H9 (cell line): ENCODE measurements around the gene GPR89B. TPM values are rescaled to one million over a fixed set of nuclear protein-coding genes. Genes with fewer than 3 reads are reported as not detected.

ENCODE experiments used
- total RNA-seq: library from RNA; stranded (reverse); gene quantifications from 2 replicates; pipeline ENCODE4 v1.2.1, GENCODE V29; 2021

The GPR89B gene
- total RNA-seq, 1 experiment from 2014 or later, result 15.1 TPM

Other genes with a start within 250 kb of the GPR89B start
- 0.33 and 0.39 TPM in 2 replicates for gene GJA5, start 167.8 kb upstream of the GPR89B start, total RNA-seq
- not detected in 2 replicates for gene GJA8, start 25.6 kb upstream of the GPR89B start, total RNA-seq
- 9.0 and 9.2 TPM in 2 replicates for gene NBPF11, start 223.9 kb downstream of the GPR89B start, total RNA-seq